CD4-positive, alpha-beta T cell treated with Interleukin-12 subunit alpha and Interleukin-12 subunit beta, for 1 hour (primary cell): ENCODE measurements around the gene ISCA2.

Source experiments
- DNase-seq: peaks from one replicate; pipeline ENCODE4 v3.0.0-alpha.2; 2020

Gene ISCA2

DNA sequence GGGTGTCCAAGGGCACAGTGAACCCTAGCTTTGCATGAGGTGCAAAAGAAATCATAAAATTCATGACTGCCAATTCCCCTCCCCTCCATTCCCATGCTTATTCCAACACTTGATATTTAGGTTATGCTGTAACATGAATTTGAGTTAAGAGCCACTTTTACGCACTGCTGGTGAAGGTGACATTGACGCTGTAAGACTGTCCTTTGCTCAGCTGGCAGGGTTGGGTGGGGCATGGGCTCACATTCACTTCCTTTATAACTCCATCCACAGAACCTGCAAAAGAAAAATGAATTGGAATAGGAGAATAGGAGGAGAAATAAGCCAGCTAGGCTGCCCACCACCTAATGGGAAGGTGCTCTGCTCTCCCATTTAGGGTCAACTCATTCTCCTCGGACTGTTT lies 7.4 kb upstream of the ISCA2 start:
- no peak for DNase-seq

DNA sequence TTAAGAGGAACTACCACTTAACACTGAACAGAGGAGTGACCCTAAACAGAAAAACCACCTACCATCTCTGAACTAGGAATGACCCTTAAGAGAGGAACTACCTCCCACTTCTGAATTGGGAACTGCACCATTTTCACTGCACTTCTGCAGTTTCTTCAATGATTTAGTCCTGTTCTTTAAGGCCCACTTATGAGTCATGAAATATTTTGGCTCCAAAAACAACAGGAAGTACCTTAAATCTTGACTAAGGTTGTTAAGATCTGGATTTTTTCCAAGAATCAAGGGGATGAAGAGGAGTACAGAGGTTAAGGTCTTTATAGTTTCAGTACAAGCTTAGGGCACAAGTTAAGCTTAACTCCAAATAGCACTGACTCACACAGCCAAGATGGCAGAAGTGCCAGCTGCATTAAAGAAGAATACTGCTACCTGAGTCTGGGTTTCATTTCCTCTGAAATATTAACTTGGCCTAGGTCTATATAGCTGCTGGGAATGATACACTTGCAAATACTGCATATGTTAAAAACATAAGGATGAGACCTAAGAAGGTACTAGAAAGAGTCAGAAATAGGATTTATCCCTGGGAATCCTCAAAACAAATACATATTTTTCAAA lies 4.7 kb upstream of the ISCA2 start:
- no peak for DNase-seq

DNA sequence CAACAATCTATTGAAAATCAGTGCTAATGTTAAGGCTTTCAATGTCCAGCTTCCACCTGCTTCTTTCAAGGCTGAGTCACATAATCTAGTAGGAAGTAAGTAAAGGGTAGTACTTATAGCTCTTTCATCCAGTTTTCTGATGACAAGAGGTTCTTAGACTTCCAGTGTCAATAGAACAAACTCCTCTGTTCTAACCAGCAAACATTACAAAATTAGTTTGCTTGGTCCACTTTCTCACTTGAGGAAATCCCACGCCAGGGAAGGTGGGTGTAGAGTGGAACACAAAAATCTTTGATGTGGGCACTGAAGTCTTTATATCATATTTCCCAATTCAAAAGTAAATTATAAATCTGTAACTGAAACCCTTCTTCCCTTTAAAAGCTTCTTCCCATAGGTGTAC lies 3.1 kb upstream of the ISCA2 start:
- DNase-seq: no peak

DNA sequence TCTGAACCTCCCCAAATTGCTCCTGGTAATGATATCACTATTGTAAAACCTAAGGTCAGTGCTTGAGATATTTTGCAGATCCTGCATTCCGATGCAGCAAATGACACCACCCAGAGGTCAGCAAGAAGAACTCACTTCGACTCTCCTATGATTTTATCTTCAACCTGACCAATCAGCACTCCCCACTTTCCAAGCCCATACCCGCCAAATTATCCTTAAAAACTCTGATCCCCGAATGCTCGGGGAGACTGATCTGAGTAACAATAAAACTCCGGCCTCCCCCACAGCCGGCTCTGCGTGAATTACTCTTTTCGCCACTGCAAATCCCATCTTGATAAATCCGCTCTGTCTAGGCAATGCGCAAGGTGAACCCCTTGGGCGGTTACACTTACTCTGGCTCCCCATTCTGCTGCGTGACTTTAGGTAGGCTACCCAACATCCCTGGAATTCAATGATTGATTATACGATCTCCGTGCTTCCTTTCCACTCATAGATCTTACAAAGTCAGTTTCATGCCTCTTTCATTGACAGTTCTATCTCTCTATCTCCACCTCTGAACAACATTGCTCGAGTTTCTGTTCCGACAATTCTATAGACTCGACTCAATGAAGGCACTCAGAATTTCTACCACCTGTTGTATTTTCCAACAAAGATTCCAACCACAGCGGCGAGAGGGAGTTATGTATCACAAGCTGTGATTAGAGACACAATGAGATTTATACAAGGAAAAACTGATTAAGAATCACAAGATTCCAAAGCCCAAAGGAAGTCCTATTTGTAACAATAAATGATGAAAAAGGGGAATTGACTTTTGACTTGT lies 1.4 kb upstream of the ISCA2 start:
- peak; percentile 15 for DNase-seq

DNA sequence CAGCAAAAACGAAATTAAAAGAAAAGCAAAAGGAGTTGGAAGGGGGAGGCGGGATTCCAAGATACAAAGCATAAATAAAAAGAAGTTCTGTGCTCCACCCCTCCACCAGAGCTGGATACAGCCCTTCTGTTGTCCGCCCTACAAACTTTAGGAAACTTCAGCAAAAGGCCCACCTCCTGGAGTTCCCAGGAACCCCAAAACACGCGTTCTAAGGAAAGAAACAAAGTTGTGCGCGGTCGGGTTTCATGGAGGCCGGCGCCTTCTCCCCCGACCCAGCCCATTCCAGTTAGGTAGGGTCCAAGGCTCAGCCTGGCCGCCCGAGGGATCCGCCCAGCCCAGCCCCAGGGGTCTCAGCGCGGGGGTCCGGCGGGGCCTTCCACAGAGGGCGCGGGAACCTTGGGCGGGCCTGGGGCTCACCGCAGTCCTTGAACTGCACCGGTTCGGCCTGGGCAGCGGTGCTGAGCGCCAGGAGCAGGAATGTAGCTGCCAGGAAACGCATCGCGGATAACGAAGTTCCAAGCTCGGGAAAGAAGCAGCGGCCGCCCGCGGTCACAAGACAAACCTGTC lies 706 bp upstream of the ISCA2 start, which contains the start of gene NPC2:
Gene NPC2 (minus strand): TSS at position 530 of the 567 bp plus-strand sequence. CDS start 31 bp downstream, at position 499.
- no peak for DNase-seq

DNA sequence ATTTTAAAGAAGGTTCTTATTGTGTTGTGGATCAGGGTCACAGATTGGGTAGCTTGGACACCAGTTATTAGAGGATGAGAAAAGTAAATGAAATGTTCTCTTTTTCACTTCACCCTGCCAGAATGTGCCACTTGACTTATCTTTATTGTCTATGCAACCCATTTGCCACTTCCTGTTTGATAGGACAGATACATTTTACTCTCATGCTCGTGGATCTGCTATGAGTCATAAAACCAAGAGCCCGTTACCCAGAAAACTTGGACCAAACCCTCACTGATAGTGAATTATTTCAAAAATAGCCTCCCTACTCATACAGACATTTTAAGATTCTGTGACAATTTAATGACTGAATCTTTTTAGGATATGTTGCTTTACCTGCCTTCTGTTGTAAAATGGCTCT lies 1.8 kb downstream of the ISCA2 start:
- DNase-seq: peak; percentile 56

DNA sequence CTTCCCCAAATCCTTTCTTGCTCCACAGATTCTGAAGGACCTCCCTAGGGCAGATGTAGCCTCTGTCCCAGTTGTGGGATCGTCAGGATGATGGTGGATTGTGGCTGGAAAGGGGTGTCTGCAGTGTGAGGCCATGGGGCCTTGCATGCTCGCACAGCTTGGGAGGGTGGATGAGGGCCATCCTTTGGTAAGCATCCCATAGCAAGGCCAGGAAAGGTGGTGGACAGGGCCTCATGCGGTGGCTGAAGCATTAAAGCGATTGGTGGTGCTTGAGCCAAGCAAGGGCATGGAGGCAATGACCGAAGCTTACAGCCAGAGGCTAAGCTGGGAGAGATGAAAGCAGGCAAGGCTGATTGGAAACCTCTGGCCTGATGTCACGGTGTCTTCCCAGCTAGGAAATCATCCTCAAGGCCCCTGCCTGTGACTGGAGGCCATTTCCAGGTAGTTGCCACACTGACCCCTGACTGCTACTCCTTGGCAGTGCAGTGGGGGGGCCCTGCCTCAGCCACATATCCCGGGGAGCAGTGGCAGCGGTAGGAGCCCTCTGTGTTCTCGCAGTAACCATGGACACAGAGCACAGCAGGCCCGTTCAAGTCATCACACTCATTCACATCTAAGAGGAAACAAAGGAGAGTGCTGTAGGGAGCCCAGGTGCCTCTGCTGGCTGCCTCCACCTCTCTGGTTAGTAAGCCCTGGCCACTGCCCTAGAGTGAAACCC lies 7.0 kb downstream of the ISCA2 start:
- no peak for DNase-seq

DNA sequence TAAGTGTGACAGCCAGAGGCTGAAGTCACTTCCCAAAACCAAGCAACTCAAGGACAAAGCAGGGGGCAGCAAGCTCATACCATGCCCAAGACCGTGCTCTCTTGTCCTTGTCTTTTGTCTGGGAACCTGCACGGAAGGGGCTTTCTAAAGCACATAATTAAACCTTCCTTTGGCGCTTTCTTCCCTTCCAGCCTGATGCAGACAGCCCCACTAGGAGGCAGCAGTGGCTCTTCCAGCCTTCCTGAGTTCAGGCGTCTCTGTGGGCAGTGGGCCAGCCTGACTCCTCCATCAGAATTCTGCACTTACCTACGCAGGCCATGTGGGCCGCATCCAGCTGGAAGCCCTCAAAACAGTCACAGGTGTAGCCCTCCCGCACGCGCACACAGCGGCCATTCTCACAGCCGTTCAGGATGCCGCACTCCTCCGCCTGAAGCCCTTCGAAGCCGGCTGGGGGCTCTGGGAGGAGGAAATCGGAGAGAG lies 7.6 kb downstream of the ISCA2 start:
- DNase-seq: no peak

DNA sequence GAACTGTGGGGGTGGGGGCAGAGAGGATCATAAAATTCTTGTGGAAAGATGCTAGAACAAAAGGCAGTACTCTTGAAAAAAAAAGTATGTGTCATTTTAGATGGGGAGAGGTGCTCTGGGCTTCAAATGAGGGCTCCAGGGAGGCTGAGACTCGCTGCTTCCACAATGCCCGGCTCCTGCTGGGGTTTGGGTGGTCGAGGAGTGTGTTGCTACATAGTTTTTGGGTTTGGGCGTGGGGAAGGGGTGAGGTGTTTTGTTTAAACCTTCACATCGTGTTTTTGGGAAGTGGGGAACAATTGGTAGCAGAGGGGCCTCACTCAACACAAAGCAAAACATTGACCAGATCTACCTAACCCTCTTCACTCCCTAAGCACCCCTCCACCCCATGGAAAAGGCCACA lies 8.1 kb downstream of the ISCA2 start:
- no peak for DNase-seq

DNA sequence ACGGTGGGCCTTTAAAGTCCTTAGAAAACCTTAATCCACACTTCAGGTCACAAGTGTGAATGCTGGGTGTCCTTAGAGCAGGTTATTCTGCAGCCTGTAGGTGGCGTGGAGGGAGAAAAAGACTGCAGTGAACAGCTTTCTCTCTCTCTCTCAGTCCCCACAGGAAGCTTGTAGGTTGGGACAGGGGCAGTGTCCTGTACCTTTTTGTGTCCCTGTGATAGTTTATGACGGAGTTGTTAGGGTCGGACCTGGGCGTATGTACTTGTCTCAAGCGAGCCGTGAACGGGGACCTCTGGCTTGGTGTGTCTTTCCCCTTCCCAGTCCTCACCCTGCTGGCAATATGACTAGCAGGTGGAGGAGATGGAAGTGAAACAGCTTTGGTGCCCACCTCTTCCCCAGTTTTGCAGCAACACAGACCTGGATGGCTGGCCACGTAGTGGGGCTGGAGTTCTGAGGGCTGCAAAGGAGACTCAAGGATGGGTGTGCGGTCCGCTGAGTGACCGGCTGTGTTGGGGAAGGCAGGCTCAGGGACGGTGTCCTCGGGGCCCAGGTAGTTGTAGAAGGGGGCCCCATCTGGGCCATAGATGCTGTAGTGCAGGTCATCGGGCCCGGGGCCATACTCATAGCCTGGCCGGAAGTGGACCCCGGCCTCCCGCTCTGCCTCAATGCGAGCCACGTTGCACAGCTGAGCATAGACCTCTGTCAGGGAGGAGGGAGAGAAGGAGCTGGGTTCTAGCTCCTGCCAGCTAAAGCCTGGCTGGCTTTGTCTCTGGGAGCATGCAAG lies 8.9 kb downstream of the ISCA2 start:
- DNase-seq: no peak

DNA sequence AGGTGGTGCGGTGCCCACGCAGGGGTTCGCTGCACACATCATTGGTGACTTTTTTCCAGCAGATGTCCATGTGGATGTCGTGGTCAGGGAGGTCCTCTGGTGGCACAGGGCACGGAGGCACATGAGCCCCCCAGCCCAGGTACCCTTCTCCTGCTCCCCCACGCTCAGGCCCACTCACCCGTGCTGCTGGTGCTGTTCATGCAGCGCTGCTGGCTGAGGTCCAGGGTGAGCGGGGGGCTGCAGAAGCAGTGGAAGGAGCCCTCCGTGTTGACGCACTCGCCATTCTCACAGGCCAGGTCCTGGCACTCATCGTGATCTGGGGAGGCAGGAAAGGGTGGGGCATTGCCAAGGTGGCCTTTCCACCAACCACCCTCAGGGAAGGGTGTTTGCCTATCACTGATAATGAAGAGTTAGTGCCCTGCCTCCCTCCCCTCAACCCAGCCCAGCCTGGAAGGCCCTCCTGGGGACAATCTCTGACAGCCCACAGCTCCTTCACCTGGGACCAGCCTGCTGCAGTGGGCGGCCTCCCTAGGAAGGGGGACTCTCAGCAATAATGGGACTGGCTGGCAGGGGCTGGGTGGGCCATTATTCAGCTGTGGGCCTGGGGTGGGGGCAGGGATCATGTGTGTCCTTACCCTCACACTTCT lies 9.8 kb downstream of the ISCA2 start:
- DNase-seq: no peak

DNA sequence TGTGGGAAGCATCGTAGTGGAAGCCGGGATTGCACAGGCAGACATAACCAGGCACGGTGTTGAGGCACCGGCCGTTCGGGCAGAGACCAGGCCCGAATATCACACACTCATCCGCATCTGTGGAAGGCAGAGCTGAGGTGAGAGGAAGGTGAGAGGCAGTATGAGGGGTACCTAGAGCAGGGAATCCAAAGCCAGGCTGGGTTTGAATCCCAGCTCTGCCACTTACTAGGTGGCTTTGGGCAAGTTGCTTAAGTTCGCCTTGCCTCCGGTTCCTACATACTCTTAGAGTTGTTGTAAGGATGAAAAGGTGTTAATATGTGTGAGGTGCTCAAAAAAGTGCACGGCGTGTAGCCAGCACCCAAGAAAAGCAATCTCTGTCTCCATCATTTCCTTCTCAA lies 10.4 kb downstream of the ISCA2 start:
- no peak for DNase-seq

DNA sequence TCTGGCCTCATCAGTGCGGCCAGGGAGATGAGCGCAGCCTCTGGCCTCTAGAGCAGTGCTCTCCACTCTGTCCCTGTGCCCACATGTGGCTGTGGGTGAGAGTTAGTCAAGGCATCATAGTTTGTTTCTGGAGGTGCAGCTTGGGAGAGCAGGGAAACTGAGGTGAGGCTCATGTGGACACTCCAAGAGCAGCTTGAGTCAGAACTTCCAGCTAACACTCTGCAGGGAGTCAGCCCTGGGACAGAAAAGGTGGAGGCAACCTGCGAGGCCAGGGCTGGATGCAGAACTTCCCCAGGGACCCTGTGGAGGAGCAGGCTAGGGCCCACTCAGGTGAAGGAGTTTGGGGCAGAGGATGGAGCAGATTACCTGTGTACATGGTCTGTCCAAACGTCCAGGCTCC lies 10.8 kb downstream of the ISCA2 start:
- no peak for DNase-seq

DNA sequence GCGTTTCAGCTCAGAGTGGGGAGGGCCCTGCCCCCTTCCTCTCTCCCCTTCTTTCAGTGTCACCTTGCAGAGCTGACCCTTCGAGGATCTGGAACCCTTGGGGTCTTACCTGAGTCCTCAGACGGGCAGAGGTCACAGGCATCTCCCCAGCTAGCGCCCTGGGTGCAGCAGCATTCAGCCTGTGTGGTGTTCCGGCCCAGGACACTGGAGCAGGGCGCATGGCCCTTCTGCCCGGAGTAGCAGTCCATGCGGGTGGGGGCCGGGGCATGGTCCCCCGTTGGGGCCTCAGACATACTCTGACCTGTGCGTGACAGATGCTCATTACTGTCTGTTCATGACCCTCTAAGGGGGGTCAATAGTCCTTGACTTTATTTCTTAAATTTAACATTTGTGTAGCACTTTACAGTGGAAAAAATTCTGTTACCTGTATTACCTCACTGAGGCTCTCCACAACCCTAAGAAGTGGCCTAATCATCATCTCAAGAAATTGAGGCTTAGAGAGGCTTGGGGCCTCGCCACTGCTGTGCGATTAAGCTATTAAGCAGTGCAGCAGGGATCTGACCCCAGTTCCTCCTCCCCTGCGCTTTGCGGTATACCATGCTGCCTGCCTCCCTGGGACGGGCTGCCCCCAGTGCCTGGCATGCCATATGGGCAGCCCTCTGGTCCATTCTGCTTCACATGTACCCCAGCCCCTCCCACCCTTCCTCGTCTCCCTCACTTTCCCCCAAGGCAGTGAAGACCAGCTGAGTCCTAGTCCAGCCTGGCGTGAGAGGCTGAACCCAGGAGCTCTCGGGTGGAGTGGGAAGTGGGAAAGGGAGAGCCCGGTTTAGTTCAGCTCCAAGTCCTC lies 11.5 kb downstream of the ISCA2 start:
- no peak for DNase-seq

DNA sequence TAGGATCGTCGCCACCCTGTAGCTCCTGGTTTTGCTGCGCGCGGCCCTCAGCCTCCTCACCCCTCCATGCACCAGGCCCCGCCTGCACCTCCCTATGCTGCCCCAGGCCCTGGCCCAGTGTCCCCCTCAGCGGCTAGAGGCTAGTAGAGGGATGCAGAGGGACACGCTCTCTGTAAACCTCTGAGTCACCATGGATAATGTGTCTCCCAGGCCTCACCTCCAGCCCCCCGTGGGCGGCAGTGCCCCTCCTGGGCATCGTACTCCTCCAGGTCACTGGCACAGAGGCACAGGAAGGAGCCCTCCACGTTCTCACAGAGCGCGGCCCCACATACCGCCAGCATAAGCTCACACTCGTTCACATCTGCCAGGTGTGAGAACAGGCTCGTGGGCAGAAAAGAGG lies 12.3 kb downstream of the ISCA2 start:
- DNase-seq: no peak

DNA sequence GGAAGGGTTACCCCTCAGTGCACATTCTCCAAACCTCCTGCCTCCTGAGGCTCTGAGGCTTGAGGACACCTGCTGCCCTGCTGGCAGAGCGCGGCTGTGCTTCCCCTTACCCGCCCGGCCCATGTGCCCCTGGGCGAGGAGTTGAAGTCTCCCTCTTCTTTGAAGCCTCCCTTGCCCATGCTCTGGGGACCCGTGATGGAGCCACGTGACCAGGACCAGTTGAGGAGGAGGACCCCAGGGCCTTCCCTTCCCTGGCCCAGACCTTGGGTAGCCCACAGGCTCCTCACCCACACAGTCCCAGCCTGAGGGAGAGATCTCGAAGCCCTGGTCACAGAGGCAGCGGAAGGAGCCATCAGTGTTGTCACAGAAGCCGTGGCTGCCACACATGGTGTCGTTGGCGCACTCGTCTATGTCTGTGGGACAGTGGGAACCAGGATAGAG lies 12.9 kb downstream of the ISCA2 start:
- DNase-seq: no peak

DNA sequence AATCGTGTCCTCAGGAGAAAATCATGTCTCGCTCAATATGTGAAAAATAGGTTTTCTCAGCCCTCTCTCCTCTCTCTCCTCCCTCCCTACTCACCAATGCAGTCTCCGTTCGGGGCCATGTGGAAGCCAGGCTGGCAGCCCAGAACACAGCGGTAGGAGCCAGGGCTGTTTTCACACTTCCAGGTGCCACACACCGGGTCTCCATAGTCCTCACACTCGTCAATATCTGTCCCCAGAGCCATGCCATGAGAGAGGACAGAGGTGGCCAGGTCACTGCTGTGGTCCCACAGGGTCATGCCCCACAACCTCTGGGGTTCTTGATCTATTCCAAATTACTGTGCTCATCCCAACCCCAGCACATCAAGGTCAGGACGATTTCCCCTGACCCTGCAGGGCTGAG lies 13.5 kb downstream of the ISCA2 start:
- no peak for DNase-seq

DNA sequence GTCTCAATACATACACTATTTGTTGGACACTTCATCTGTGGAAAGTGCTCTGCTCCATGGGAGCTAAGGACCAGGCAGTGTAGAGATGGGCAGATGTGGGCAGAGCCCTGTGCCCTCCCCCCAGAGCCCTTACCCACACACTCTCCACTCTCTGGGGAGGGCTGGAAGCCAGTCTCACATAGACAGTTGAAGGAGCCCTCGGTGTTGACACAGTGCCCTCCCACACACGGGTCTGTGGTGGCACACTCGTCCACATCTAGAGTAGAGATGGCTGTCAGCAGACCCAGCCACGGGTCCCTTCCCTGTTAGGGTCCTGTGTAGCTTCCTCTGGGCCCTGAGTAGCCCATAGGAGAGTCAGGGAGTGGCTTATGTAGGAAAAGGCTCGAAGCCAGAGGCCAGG lies 14.3 kb downstream of the ISCA2 start:
- DNase-seq: no peak

DNA sequence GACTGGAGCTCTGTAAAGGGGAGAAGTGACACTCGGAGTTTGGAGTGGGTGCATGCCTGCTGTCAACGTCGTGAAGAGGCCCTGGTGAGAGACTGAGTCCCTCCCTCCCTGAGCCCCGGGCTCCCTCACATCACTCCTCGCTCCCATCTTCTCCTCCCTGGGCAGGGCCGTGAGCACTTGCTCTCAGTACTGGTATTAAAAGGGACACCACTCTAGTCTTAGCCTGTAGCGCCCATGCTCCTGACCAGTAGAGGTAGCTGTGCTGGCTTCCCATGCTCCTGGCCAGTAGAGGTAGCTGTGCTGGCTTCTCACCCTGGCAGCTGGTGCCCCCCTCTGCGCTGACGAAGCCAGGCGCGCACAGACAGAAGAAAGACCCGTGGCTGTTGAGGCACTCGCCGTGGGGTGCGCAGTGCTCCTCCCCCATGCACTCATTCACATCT lies 14.7 kb downstream of the ISCA2 start:
- DNase-seq: no peak

DNA sequence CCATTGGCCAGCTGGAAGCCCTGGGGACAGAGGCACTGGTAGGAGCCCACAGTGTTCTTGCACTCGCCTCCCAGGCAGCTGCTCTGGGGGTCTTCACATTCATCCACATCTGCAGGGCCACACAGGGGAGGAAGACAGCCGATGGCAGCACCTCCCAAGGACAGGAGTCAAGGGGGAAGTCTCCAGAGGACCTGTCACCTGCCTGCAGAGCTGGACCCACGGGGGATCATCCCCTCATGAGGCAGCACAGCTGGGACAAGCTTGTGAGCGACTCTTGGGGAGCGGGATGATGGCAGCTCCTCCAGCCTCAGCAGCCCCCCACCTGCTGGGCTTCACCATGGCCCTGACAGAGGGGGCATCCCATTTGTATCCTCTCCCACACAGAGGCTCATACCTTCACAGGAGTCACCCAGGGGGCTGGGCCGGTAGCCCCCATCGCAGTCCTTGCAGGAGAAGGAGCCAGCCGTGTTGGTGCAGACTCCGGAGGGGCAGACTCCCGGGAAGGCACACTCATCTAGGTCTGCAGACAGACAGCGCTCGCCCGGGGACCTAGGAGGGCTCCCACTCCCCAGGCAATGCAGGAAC lies 15.4 kb downstream of the ISCA2 start:
- no peak for DNase-seq
